Endothelial cell of umbilical vein (primary cell): ENCODE results near the gene PLCD4. TPM values are rescaled to one million over a fixed set of nuclear protein-coding genes. Genes with fewer than 3 reads are reported as not detected.
A peak's percentile ranks its signal among the peaks of the same experiment; 100 is the strongest.

Experiments used
- Bru-seq: library from RNA; stranded (reverse); fragments of 400-500 nt; gene quantifications from one replicate; lab custom pipeline; 2021; lab: Mats Ljungman, UMichigan
- BruChase-seq, 2 experiments: library from RNA; stranded (reverse); fragments of 400-500 nt; gene quantifications; one replicate each; lab custom pipeline; 2021; lab: Mats Ljungman, UMichigan
- BruUV-seq: library from RNA; stranded (reverse); fragments of 400-500 nt; replicated peaks from 2 replicates; lab custom pipeline; 2021; lab: Mats Ljungman, UMichigan
- CTCF ChIA-PET: fragments of 300-600, 350-600 bp; sonication (Branson Sonifier 250); formaldehyde crosslinking; loops from one replicate; lab custom pipeline; 2021; ENCODE audit warnings: antibody characterized with exemption, inconsistent platforms; lab: Charles Lee
- POLR2A ChIA-PET: fragments of 300-600, 350-600 bp; sonication (Branson Sonifier 250); formaldehyde crosslinking; loops from one replicate; lab custom pipeline; 2021; ENCODE audit warnings: antibody characterized with exemption, inconsistent platforms; lab: Charles Lee
- DNase-seq: peaks from one replicate; pipeline ENCODE4 v3.0.0-alpha.2; 2011; ENCODE audit warnings: low read depth, low spot score
- FAIRE-seq: peaks from 2 replicates; lab custom pipeline; 2011; peaks lifted over from hg19 to GRCh38; lab: Jason Lieb, UNC
- H2AFZ ChIP-seq: 2 replicates; pipeline ENCODE4 v1.6.0; 2012; ENCODE audit warnings: low read depth, low read length, control low read depth, inconsistent platforms
- H3K27ac ChIP-seq: 2 replicates; pipeline ENCODE4 v1.5.1; 2011; ENCODE audit warnings: low read depth, mild to moderate bottlenecking, control low read depth, low read length, moderate library complexity; ENCODE audit not compliant: insufficient read depth
- H3K27me3 ChIP-seq, 2 experiments: 2 replicates each; pipeline versions ENCODE4 v1.6.0 to v1.6.1; 2011; ENCODE audit warnings: low read length in 2 of 2, mixed read lengths in 1 of 2; ENCODE audit not compliant: control insufficient read depth in 2 of 2, insufficient read depth in 2 of 2
- H3K36me3 ChIP-seq, 2 experiments: 2 replicates in 1 of 2; 3 replicates in 1 of 2; pipeline ENCODE4 v1.5.1; 2011; ENCODE audit warnings: low read length in 2 of 2, mild to moderate bottlenecking in 1 of 2, moderate library complexity in 1 of 2; ENCODE audit not compliant: control insufficient read depth in 2 of 2, insufficient read depth in 2 of 2; ENCODE audit errors: extremely low read depth in 1 of 2
- H3K4me1 ChIP-seq: 3 replicates; pipeline ENCODE4 v1.5.1; 2011; ENCODE audit warnings: mild to moderate bottlenecking, low read length; ENCODE audit not compliant: control insufficient read depth, insufficient read depth; ENCODE audit errors: extremely low read depth
- H3K4me2 ChIP-seq: 2 replicates; pipeline ENCODE4 v1.6.1; 2011; ENCODE audit warnings: low read length, control low read depth, mixed read lengths; ENCODE audit not compliant: insufficient read depth
- H3K4me3 ChIP-seq, 3 experiments: fragments of 200-600 bp in 1 of 3; sonication (generic), shearing (Covaris generic) in 1 of 3; replicated peaks in 1 of 3; 2 replicates each; pipeline ENCODE4 v1.5.1; 2011 to 2016; ENCODE audit warnings: control low read depth in 3 of 3, low read length in 3 of 3, mild to moderate bottlenecking in 2 of 3, inconsistent platforms in 1 of 3, low read depth in 1 of 3, moderate library complexity in 1 of 3; ENCODE audit not compliant: insufficient read depth in 1 of 3
- H3K79me2 ChIP-seq: 2 replicates; pipeline ENCODE4 v1.6.0; 2012; ENCODE audit warnings: low read length, inconsistent platforms; ENCODE audit not compliant: control insufficient read depth, insufficient read depth
- H3K9ac ChIP-seq: replicated peaks from 2 replicates; pipeline ENCODE3; 2011; ENCODE audit warnings: low read length, control low read depth; ENCODE audit not compliant: insufficient read depth; ENCODE audit errors: extremely low read depth
- H3K9me1 ChIP-seq: replicated peaks from 3 replicates; pipeline ENCODE4 v1.6.0; 2011; ENCODE audit warnings: mild to moderate bottlenecking, low read length; ENCODE audit not compliant: control insufficient read depth, insufficient read depth; ENCODE audit errors: extremely low read depth
- H3K9me3 ChIP-seq: replicated peaks from 2 replicates; pipeline ENCODE4 v1.5.1; 2012; ENCODE audit warnings: low read length, inconsistent platforms; ENCODE audit not compliant: control insufficient read depth, insufficient read depth
- H4K20me1 ChIP-seq: replicated peaks from 2 replicates; pipeline ENCODE3; 2011; ENCODE audit warnings: mild to moderate bottlenecking, low read length; ENCODE audit not compliant: control insufficient read depth, insufficient read depth; ENCODE audit errors: extremely low read depth
- JUN ChIP-seq: IDR thresholded peaks from 2 replicates; pipeline ENCODE4 v1.6.1; 2011; ENCODE audit warnings: borderline replicate concordance, low read depth; ENCODE audit not compliant: insufficient read length, insufficient read depth
- POLR2A ChIP-seq: IDR thresholded peaks from 2 replicates; pipeline ENCODE4 v1.6.1; 2012; ENCODE audit warnings: low read depth, mild to moderate bottlenecking, control low read depth, low read length
- POLR2AphosphoS5 ChIP-seq: IDR thresholded peaks from 2 replicates; pipeline ENCODE4 v1.6.1; 2012; ENCODE audit warnings: low read depth, mild to moderate bottlenecking, control low read depth, low read length, moderate library complexity; ENCODE audit not compliant: insufficient read depth
- dilution Hi-C: fragments of 300-500 bp; cut with MboI; formaldehyde crosslinking; loops from one replicate; pipeline ENCODE4 v1.15.0; 2019; ENCODE audit warnings: low sequenced_read_pairs; ENCODE audit not compliant: extremely low pct_ligation_motif_present
- intact Hi-C: fragments of 100-400 bp; cut with micrococcal nuclease; formaldehyde crosslinking; loops from one replicate; pipeline ENCODE4 v1.10.0; 2022
- long read RNA-seq: library from polyadenylated mRNA; stranded (forward); transcript quantifications from one replicate; pipeline ENCODE4 v2.0.0, GENCODE V29; 2021
- polyA minus RNA-seq, 3 experiments: library from RNA; depleted of rRNA, polyadenylated mRNA; stranded (reverse); fragments of >200 nt; gene quantifications; 1 replicate in 1 of 3; 2 replicates in 2 of 3; pipeline ENCODE4 v1.2.3, GENCODE V29; 2011
- polyA plus RNA-seq, 4 experiments: library from polyadenylated mRNA; depleted of rRNA in 3 of 4; stranded (reverse) in 3 of 4; unstranded in 1 of 4; fragments of >200 nt; gene quantifications; 2 replicates each; pipeline versions ENCODE4 v1.2.1 to v1.2.3, GENCODE V29; 2011 to 2012; ENCODE audit warnings: missing spikeins in 1 of 4
- total RNA-seq: library from RNA; stranded (reverse); gene quantifications from 2 replicates; pipeline ENCODE4 v1.2.3, GENCODE V29; 2021
- TF ChIP-seq, protein P1 (sequence below): IDR thresholded peaks from 2 replicates; pipeline ENCODE4 v1.6.1; 2011; ENCODE audit not compliant: insufficient read depth, insufficient read length

PLCD4 gene
- total RNA-seq: 1.4 and 3.1 TPM in 2 replicates
- polyA plus RNA-seq: 2.2 and 2.3 TPM in 2 replicates
- 2.0 TPM in 2 replicates for polyA plus RNA-seq (2011; cell fraction: cytosol; rRNA removed)
- polyA plus RNA-seq (2011; cell fraction: nucleus; rRNA removed): 16.6 and 19.5 TPM in 2 replicates
- 4.6 and 5.1 TPM in 2 replicates for polyA plus RNA-seq (2012)
- polyA minus RNA-seq: 4.6 and 9.1 TPM in 2 replicates
- not detected for polyA minus RNA-seq (2011; cell fraction: cytosol; rRNA and poly(A)+ RNA removed)
- 2.9 and 3.7 TPM in 2 replicates for polyA minus RNA-seq (2011; cell fraction: nucleus; rRNA and poly(A)+ RNA removed)
- Bru-seq, nascent RNA: percentile 27 among the genes with signal in this experiment
- percentile 31 among the genes with signal in this experiment for BruChase-seq, experiment 1, labeled RNA remaining after a 6-hour chase
- percentile 24 among the genes with signal in this experiment for BruChase-seq, experiment 2, labeled RNA remaining after a 2-hour chase
- long read RNA-seq: 0 reads

DNA sequence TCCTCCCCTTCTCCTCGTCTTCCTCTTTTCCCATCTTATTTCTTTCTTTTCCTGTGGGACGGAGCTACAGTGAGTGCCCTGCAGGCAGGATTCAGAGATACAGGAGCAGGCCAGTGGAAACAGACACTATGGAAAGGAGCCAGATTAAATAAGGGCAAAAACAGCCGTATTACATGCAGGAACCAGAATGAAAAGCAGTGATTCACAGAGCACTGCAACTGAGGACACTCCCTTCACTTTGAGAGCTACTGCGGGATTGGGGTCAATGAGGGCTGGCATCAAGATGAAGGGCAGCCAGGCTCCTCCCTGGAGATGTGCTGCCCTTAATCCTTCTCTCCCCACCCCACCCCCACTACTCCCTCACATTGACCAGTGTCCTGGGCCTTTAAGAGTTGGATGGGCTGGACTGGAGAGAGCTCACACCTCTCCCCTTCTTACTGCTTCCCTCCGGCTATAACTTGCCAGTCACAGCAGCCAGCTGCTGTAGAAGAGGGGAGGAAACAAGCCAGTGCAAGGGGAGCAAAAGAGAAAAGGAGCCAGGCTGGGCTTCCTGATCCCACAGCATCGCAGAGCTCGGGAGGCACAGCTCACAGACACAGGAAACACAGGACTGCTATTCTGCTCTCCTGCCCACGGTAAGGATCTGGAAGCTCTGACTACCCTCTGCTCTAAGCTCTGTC, at the start of gene PLCD4:
PLCD4 (plus strand) TSS at position 464 of the 680 bp plus-strand sequence. CDS start 7,841 bp downstream, outside the sequence.
- H2AFZ ChIP-seq: peak within 1 kb of the TSS; percentile 88
- H3K36me3 ChIP-seq: no peaks in the 10 kb centered on the region
- H3K4me1 ChIP-seq: peaks cover 10% of the 10 kb centered on the region
- BruUV-seq: no TSS peak
- H3K9ac ChIP-seq: no peak within 1 kb of the TSS
- ChIA-PET CTCF (interaction anchor here (0.7 to 3.2 kb wide), 14 partner anchors 9 to 240 kb away, joined by 3 to 21 read pairs (median 5); partner anchors contain the start of genes BCS1L, TTLL4 and ZNF142), POLR2A (interaction anchor here (0.6 to 1.3 kb wide), 4 partner anchors 19 to 52 kb away, joined by 3 to 5 read pairs (median 4); partner anchors contain the start of genes BCS1L and ZNF142)
- dilution Hi-C loops: no loop called here
- TF ChIP-seq JUN (no peak), POLR2A (peak; percentile 41), POLR2AphosphoS5 (peak; percentile 28)
- TF ChIP-seq, protein P1, sequence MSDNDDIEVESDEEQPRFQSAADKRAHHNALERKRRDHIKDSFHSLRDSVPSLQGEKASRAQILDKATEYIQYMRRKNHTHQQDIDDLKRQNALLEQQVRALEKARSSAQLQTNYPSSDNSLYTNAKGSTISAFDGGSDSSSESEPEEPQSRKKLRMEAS: no peak
- peak within 1 kb of the TSS; percentile 41 for H3K4me2 ChIP-seq
- peak; percentile 79 for DNase-seq
- peaks cover 0 to 2% of the 10 kb centered on the region in 2 experiments for H3K27me3 ChIP-seq
- no peaks in the 10 kb centered on the region for H3K9me3 ChIP-seq
- H4K20me1 ChIP-seq: no peaks in the 10 kb centered on the region
- H3K9me1 ChIP-seq: no peaks in the 10 kb centered on the region
- H3K4me3 ChIP-seq: no peak within 1 kb of the TSS
- intact Hi-C loops: no loop called here
- no peak within 1 kb of the TSS for H3K27ac ChIP-seq
- H3K79me2 ChIP-seq: no peaks in the 10 kb centered on the region
- FAIRE-seq: peak; percentile 60
